OCI-LY1 (cell line): ENCODE results near the gene RBMS1.

Experiments used
- H2AFZ ChIP-seq: fragments of 200-600 bp; sonication (generic), shearing (Covaris generic); 2 replicates; pipeline ENCODE4 v1.6.0; 2014; ENCODE audit warnings: antibody characterized with exemption, mild to moderate bottlenecking, low read length
- H3F3A ChIP-seq: fragments of 200-600 bp; sonication (generic), shearing (Covaris generic); 2 replicates; pipeline ENCODE4 v1.6.0; 2014; ENCODE audit warnings: mild to moderate bottlenecking, antibody characterized with exemption, low read length, moderate library complexity; ENCODE audit not compliant: insufficient read depth
- H3K27ac ChIP-seq: fragments of 200-600 bp; sonication (generic); 2 replicates; pipeline ENCODE4 v1.5.1; 2014; ENCODE audit warnings: low read length, mixed run types, mild to moderate bottlenecking, low read depth; ENCODE audit not compliant: poor library complexity, severe bottlenecking
- H3K27me3 ChIP-seq: fragments of 200-600 bp; sonication (generic); 2 replicates; pipeline ENCODE4 v1.6.0; 2014; ENCODE audit warnings: antibody characterized with exemption, mild to moderate bottlenecking, low read length, moderate library complexity; ENCODE audit not compliant: insufficient read depth
- H3K36me3 ChIP-seq: fragments of 200-600 bp; sonication (generic); 2 replicates; pipeline ENCODE4 v1.6.1; 2014; ENCODE audit warnings: mild to moderate bottlenecking, antibody characterized with exemption, low read length, moderate library complexity, mixed read lengths; ENCODE audit not compliant: insufficient read depth
- H3K4me1 ChIP-seq: fragments of 200-600 bp; sonication (generic); 2 replicates; pipeline ENCODE4 v1.5.1; 2014; ENCODE audit warnings: mild to moderate bottlenecking, low read length, moderate library complexity; ENCODE audit not compliant: insufficient read depth, severe bottlenecking
- H3K4me2 ChIP-seq: fragments of 200-600 bp; sonication (generic), shearing (Covaris generic); 2 replicates; pipeline ENCODE4 v1.6.1; 2014; ENCODE audit warnings: low read length
- H3K4me3 ChIP-seq: fragments of 200-600 bp; sonication (generic); 2 replicates; pipeline ENCODE4 v1.5.1; 2014; ENCODE audit warnings: low read length, low read depth, mild to moderate bottlenecking, mixed read lengths; ENCODE audit not compliant: poor library complexity, severe bottlenecking
- H3K79me2 ChIP-seq: fragments of 200-600 bp; shearing (Covaris generic); 2 replicates; pipeline ENCODE4 v1.6.1; 2016; ENCODE audit warnings: mixed run types, low read length, mixed read lengths; ENCODE audit not compliant: insufficient read depth
- H3K9ac ChIP-seq: fragments of 200-600 bp; sonication (generic), shearing (Covaris generic); 2 replicates; pipeline ENCODE4 v1.6.1; 2014; ENCODE audit warnings: mild to moderate bottlenecking, low read length, mixed read lengths
- H3K9me2 ChIP-seq: fragments of 200-600 bp; sonication (generic), shearing (Covaris generic); 2 replicates; pipeline ENCODE4 v1.6.1; 2014; ENCODE audit warnings: low read depth, mild to moderate bottlenecking, low read length, mixed read lengths
- H3K9me3 ChIP-seq: fragments of 200-600 bp; shearing (Covaris generic); 2 replicates; pipeline ENCODE4 v1.6.1; 2014; ENCODE audit warnings: low read length, mixed read lengths
- H4K20me1 ChIP-seq: fragments of 200-600 bp; sonication (generic), shearing (Covaris generic); 2 replicates; pipeline ENCODE4 v1.6.0; 2016; ENCODE audit warnings: mild to moderate bottlenecking, low read length; ENCODE audit not compliant: insufficient read depth
- EZH2 ChIP-seq: fragments of 200-600 bp; sonication (generic), shearing (Covaris generic); IDR thresholded peaks from 2 replicates; pipeline ENCODE4 v1.8.0; 2017; ENCODE audit warnings: borderline replicate concordance, mixed run types, mild to moderate bottlenecking, antibody characterized with exemption, low read length, moderate library complexity, mixed read lengths
- TF ChIP-seq, protein P1 (sequence below): fragments of 200-600 bp; sonication (generic), shearing (Covaris generic); IDR thresholded peaks from 2 replicates; pipeline ENCODE4 v1.5.1; 2017; ENCODE audit warnings: mild to moderate bottlenecking, antibody characterized with exemption, low read length, moderate library complexity, mixed read lengths

The RBMS1 gene

GRCh38 chr2:160294339-160294803 is 199.2 kb downstream of the RBMS1 start:
- H2AFZ ChIP-seq: no peak overlapping the region
- no peaks in the 10 kb centered on the region for H3K27me3 ChIP-seq
- TF ChIP-seq EZH2: no peak
- TF ChIP-seq, protein P1, sequence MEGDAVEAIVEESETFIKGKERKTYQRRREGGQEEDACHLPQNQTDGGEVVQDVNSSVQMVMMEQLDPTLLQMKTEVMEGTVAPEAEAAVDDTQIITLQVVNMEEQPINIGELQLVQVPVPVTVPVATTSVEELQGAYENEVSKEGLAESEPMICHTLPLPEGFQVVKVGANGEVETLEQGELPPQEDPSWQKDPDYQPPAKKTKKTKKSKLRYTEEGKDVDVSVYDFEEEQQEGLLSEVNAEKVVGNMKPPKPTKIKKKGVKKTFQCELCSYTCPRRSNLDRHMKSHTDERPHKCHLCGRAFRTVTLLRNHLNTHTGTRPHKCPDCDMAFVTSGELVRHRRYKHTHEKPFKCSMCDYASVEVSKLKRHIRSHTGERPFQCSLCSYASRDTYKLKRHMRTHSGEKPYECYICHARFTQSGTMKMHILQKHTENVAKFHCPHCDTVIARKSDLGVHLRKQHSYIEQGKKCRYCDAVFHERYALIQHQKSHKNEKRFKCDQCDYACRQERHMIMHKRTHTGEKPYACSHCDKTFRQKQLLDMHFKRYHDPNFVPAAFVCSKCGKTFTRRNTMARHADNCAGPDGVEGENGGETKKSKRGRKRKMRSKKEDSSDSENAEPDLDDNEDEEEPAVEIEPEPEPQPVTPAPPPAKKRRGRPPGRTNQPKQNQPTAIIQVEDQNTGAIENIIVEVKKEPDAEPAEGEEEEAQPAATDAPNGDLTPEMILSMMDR: no peak
- H3K9ac ChIP-seq: no peak overlapping the region
- no peak overlapping the region for H3K27ac ChIP-seq
- no peaks in the 10 kb centered on the region for H3K4me1 ChIP-seq
- no peak overlapping the region for H3K4me2 ChIP-seq
- H3K4me3 ChIP-seq: no peak overlapping the region
- H3K9me3 ChIP-seq: no peaks in the 10 kb centered on the region
- no peaks in the 10 kb centered on the region for H4K20me1 ChIP-seq
- H3K9me2 ChIP-seq: no peaks in the 10 kb centered on the region
- no peaks in the 10 kb centered on the region for H3F3A ChIP-seq
- no peaks in the 10 kb centered on the region for H3K36me3 ChIP-seq
- no peaks in the 10 kb centered on the region for H3K79me2 ChIP-seq

GRCh38 chr2:160293391-160294091 is 200.1 kb downstream of the RBMS1 start:
- Histone ChIP-seq H2AFZ (no peak overlapping the region), H3K79me2 (no peaks in the 10 kb centered on the region), H3K4me3 (no peak overlapping the region), H4K20me1 (no peaks in the 10 kb centered on the region), H3K9me3 (no peaks in the 10 kb centered on the region), H3F3A (no peaks in the 10 kb centered on the region), H3K9ac (no peak overlapping the region), H3K27me3 (no peaks in the 10 kb centered on the region), H3K9me2 (no peaks in the 10 kb centered on the region), H3K36me3 (no peaks in the 10 kb centered on the region), H3K4me2 (no peak overlapping the region), H3K27ac (no peak overlapping the region), H3K4me1 (no peaks in the 10 kb centered on the region)
- TF ChIP-seq EZH2: no peak
- TF ChIP-seq, protein P1: no peak

DNA sequence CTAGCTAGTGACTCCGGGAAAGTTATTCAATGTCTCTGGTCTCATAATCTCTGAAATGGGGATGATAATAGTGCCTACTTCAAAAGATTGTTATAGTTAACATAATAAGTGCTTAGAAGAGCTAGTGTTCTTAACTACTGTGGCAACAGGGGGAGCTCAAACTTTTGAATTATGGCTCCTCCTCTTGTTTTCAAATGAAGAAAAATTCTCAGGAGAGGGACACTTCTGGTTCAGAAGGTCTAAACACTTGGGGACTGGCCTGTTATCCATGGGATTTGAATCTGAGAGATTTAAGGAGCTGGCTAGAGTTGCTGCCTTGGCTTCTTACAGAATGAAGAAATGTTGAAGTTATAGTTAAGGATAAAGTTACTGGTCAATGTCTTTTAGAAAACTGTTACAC is 201.4 kb downstream of the RBMS1 start:
- H3K9me3 ChIP-seq: no peaks in the 10 kb centered on the region
- no peak overlapping the region for H2AFZ ChIP-seq
- H3K4me2 ChIP-seq: no peak overlapping the region
- H3K79me2 ChIP-seq: no peaks in the 10 kb centered on the region
- TF ChIP-seq EZH2: no peak
- TF ChIP-seq, protein P1: no peak; the same call in 1 of the 2 replicates
- no peaks in the 10 kb centered on the region for H3F3A ChIP-seq
- no peak overlapping the region for H3K4me3 ChIP-seq
- no peaks in the 10 kb centered on the region for H3K4me1 ChIP-seq
- H3K27me3 ChIP-seq: no peaks in the 10 kb centered on the region
- no peak overlapping the region for H3K27ac ChIP-seq
- no peaks in the 10 kb centered on the region for H4K20me1 ChIP-seq
- H3K36me3 ChIP-seq: no peaks in the 10 kb centered on the region
- H3K9me2 ChIP-seq: no peaks in the 10 kb centered on the region
- H3K9ac ChIP-seq: no peak overlapping the region
